ENCODE results near the gene SLC22A12. TPM values are rescaled to one million over a fixed set of nuclear protein-coding genes. Genes with fewer than 3 reads are reported as not detected.

SLC22A12 gene
- not detected for total RNA-seq

GRCh38 chr11:64590763-64591221, at the start of gene SLC22A12:
Gene SLC22A12, plus strand, starts transcription at chr11:64591220. Its CDS starts 337 bp downstream, at chr11:64591557.
- no peak for DNase-seq
- intact Hi-C loops (cut with DNase I; ENCODE audit: low total_unique reads) (no loop called here), in situ Hi-C loops (cut with MboI; ENCODE audit: low pct_ligation_motif_present in 1 of 4, low pct_unique_long_range_greater_than_20kb in 1 of 4, low sequenced_read_pairs in 3 of 4) (no loop called here)

GRCh38 chr11:64542172-64543125, 48.6 kb upstream of the SLC22A12 start:
- no peak for TF ChIP-seq EP300 (IDR thresholded peaks at IDR 0.05; ENCODE audit: low read depth)
- no peak for TF ChIP-seq POLR2AphosphoS5 (IDR thresholded peaks at IDR 0.05)
- no peak for TF ChIP-seq CTCF (IDR thresholded peaks at IDR 0.05)
- TF ChIP-seq POLR2A (IDR thresholded peaks at IDR 0.05): no peak
- no peaks in the 10 kb centered on the region for H3K36me3 ChIP-seq
- peaks cover 10% of the 10 kb centered on the region for H3K27me3 ChIP-seq
- no peaks in the 10 kb centered on the region for H3K9me3 ChIP-seq
- H3K27ac ChIP-seq: no peak overlapping the region
- H3K4me1 ChIP-seq: peaks cover 0 to 5% (median 0%) of the 10 kb centered on the region in 4 donors
- 88 to 91% methylated on average over 6 to 35 of the region's 35 CpGs for WGBS, 2 donors (ENCODE audit: low coverage in 1 of 2)
- DNase-seq: no peak
- intact Hi-C loops (cut with DNase I; ENCODE audit: low total_unique reads) (no loop called here), in situ Hi-C loops (cut with MboI; ENCODE audit: low pct_ligation_motif_present in 1 of 4, low pct_unique_long_range_greater_than_20kb in 1 of 4, low sequenced_read_pairs in 3 of 4) (loop anchor here in 1 of 4 donors (10.0 kb wide), 1 partner anchor 112 kb away; no protein-coding TSS in a partner anchor)
- no peak overlapping the region for H3K4me3 ChIP-seq

More at GRCh38 chr11:64590763-64591221, at the start of gene SLC22A12:
- Histone ChIP-seq H3K36me3 (no peaks in the 10 kb centered on the region), H3K27ac (no peak within 1 kb of the TSS), H3K4me3 (no peak within 1 kb of the TSS), H3K9me3 (no peaks in the 10 kb centered on the region), H3K4me1 (no peaks in the 10 kb centered on the region), H3K27me3 (no peaks in the 10 kb centered on the region)
- TF ChIP-seq POLR2A (IDR thresholded peaks at IDR 0.05) (no peak), POLR2AphosphoS5 (IDR thresholded peaks at IDR 0.05) (no peak), EP300 (IDR thresholded peaks at IDR 0.05; ENCODE audit: low read depth) (no peak), CTCF (IDR thresholded peaks at IDR 0.05) (no peak)
- WGBS, 2 donors (ENCODE audit: low coverage in 1 of 2): 54% methylated on average over 12 of the region's 14 CpGs; no CpG with 5 or more reads in 1 of the 2 donors

- Histone ChIP-seq H3K9me3 (no peaks in the 10 kb centered on the region), H3K4me1 (peaks cover 0 to 5% (median 0%) of the 10 kb centered on the region in 4 donors), H3K4me3 (no peak overlapping the region), H3K27me3 (peaks cover 6% of the 10 kb centered on the region), H3K36me3 (no peaks in the 10 kb centered on the region), H3K27ac (no peak overlapping the region)
- no peak for TF ChIP-seq POLR2A (IDR thresholded peaks at IDR 0.05)
- TF ChIP-seq EP300 (IDR thresholded peaks at IDR 0.05; ENCODE audit: low read depth): no peak
- no peak for TF ChIP-seq CTCF (IDR thresholded peaks at IDR 0.05)
- no peak for TF ChIP-seq POLR2AphosphoS5 (IDR thresholded peaks at IDR 0.05)
- in situ Hi-C loops (cut with MboI; ENCODE audit: low pct_ligation_motif_present in 1 of 4, low pct_unique_long_range_greater_than_20kb in 1 of 4, low sequenced_read_pairs in 3 of 4): loop anchor here in 1 of 4 donors (10.0 kb wide), 1 partner anchor 111 kb away; no protein-coding TSS in a partner anchor
- no peak for DNase-seq
- intact Hi-C loops (cut with DNase I; ENCODE audit: low total_unique reads): no loop called here
Measured at GRCh38 chr11:64543818-64544217, 47.2 kb upstream of the SLC22A12 start.

GRCh38 chr11:64544616-64545296, 46.3 kb upstream of the SLC22A12 start:
- H3K4me1 ChIP-seq: peaks cover 0 to 5% (median 0%) of the 10 kb centered on the region in 4 donors
- no peaks in the 10 kb centered on the region for H3K36me3 ChIP-seq
- WGBS, 2 donors (ENCODE audit: low coverage in 1 of 2): 79 to 90% methylated on average over 1 to 2 of the region's 2 CpGs
- no peak overlapping the region for H3K4me3 ChIP-seq
- DNase-seq: peak; percentile 34
- intact Hi-C loops (cut with DNase I; ENCODE audit: low total_unique reads): no loop called here
- no peak for TF ChIP-seq CTCF (IDR thresholded peaks at IDR 0.05)
- TF ChIP-seq EP300 (IDR thresholded peaks at IDR 0.05; ENCODE audit: low read depth): no peak
- TF ChIP-seq POLR2A (IDR thresholded peaks at IDR 0.05): no peak
- no peak for TF ChIP-seq POLR2AphosphoS5 (IDR thresholded peaks at IDR 0.05)
- in situ Hi-C loops (cut with MboI; ENCODE audit: low pct_ligation_motif_present in 1 of 4, low pct_unique_long_range_greater_than_20kb in 1 of 4, low sequenced_read_pairs in 3 of 4): loop anchor here in 1 of 4 donors (10.0 kb wide), 1 partner anchor 110 kb away; no protein-coding TSS in a partner anchor
- H3K27me3 ChIP-seq: no peaks in the 10 kb centered on the region
- no peaks in the 10 kb centered on the region for H3K9me3 ChIP-seq
- no peak overlapping the region for H3K27ac ChIP-seq

Measured in transverse colon (tissue), 4 donors.